ENCODE results near the gene MAN1A1.

MAN1A1 gene

GRCh38 chr6:119273272-119274196, 76.0 kb downstream of the MAN1A1 start:
- DNase-seq (ENCODE audit: low read depth, low spot score) = no peak

- no peak for DNase-seq (ENCODE audit: low read depth, low spot score)
These were observed 79.0 kb downstream of the MAN1A1 start for GRCh38 chr6:119270545-119270944.

- DNase-seq (ENCODE audit: low read depth, low spot score) = no peak
These were observed 80.1 kb downstream of the MAN1A1 start for GRCh38 chr6:119269266-119270103.

- no peak for DNase-seq (ENCODE audit: low read depth, low spot score)
These were observed 82.2 kb downstream of the MAN1A1 start for GRCh38 chr6:119267126-119267905.

- no peak for DNase-seq (ENCODE audit: low read depth, low spot score)
These were observed 84.6 kb downstream of the MAN1A1 start for GRCh38 chr6:119264854-119265397.

- no peak for DNase-seq (ENCODE audit: low read depth, low spot score)
These were observed 86.9 kb downstream of the MAN1A1 start for GRCh38 chr6:119262612-119263011.

- no peak for DNase-seq (ENCODE audit: low read depth, low spot score)
These were observed 87.6 kb downstream of the MAN1A1 start for GRCh38 chr6:119261944-119262284.

- DNase-seq (ENCODE audit: low read depth, low spot score) = no peak
These were observed 90.5 kb downstream of the MAN1A1 start for GRCh38 chr6:119259027-119259426.

- DNase-seq (ENCODE audit: low read depth, low spot score) = no peak
These were observed 91.8 kb downstream of the MAN1A1 start for GRCh38 chr6:119257726-119258125.

- no peak for DNase-seq (ENCODE audit: low read depth, low spot score)
These were observed 92.5 kb downstream of the MAN1A1 start for GRCh38 chr6:119256978-119257462.

- no peak for DNase-seq (ENCODE audit: low read depth, low spot score)
These were observed 93.2 kb downstream of the MAN1A1 start for GRCh38 chr6:119256392-119256791.

GRCh38 chr6:119255492-119255891, 94.1 kb downstream of the MAN1A1 start:
- DNase-seq (ENCODE audit: low read depth, low spot score) = no peak

GRCh38 chr6:119250036-119250435, 99.5 kb downstream of the MAN1A1 start:
- DNase-seq (ENCODE audit: low read depth, low spot score) = no peak

- DNase-seq (ENCODE audit: low read depth, low spot score) = no peak
These were observed 100.2 kb downstream of the MAN1A1 start for GRCh38 chr6:119249319-119249718.

- no peak for DNase-seq (ENCODE audit: low read depth, low spot score)
These were observed 102.1 kb downstream of the MAN1A1 start for GRCh38 chr6:119247504-119247903.

- no peak for DNase-seq (ENCODE audit: low read depth, low spot score)
These were observed 105.9 kb downstream of the MAN1A1 start for GRCh38 chr6:119243657-119244056.

- DNase-seq (ENCODE audit: low read depth, low spot score) = no peak
These were observed 106.5 kb downstream of the MAN1A1 start for GRCh38 chr6:119243037-119243436.

GRCh38 chr6:119241540-119242309, 107.8 kb downstream of the MAN1A1 start:
- no peak for DNase-seq (ENCODE audit: low read depth, low spot score)

- peak; percentile 46 for DNase-seq (ENCODE audit: low read depth, low spot score)
These were observed 108.5 kb downstream of the MAN1A1 start for GRCh38 chr6:119241111-119241465.

- DNase-seq (ENCODE audit: low read depth, low spot score) = peak; percentile 45
These were observed 109.1 kb downstream of the MAN1A1 start for GRCh38 chr6:119240257-119241110.

Data from astrocyte of the hippocampus (primary cell).